Right lobe of liver (tissue), 4 donors: ENCODE results near the gene MID1IP1.

Experiments
- POLR2A ChIP-seq: fragments of 450-650 bp; IDR thresholded peaks from one replicate; pipeline ENCODE4 v1.6.1; 2017; ENCODE audit warnings: antibody characterized with exemption, mild to moderate bottlenecking
- TF ChIP-seq, protein P1 (sequence below), 4 donors: fragments of 200-600 bp in 3 of 4; fragments of 450-650 bp in 1 of 4; IDR thresholded peaks; one replicate each; pipeline versions ENCODE4 v1.5.1 to v1.8.0; 2016 to 2022; ENCODE audit warnings: antibody characterized with exemption in 4 of 4, mild to moderate bottlenecking in 2 of 4
- donor health status: DM: no; HTN: no; CAD: no.
- donor health status: DM: no; HTN: no; CAD: no.
- donor health status: DM: no; HTN: yes; CAD: no.

DNA sequence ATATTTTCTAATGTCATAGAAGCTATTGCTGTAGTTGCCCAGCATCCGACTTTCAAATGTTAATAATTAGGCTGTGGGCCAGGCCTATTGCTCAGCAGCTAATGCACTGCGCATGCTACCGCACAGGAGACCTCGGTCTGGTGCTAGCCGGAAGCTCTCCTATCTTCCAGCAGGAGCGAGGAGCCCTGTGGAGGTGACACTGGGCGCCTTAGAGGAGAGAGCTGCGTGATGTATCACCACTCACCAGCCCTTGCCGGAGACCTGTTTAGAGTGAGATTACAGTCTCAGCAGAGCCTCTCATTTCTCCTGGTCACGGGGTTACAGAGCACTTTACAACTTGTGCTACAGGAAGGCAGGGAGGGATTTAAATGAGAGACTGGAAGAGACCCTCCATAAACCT is 31.1 kb upstream of the MID1IP1 start:
- TF ChIP-seq, protein P1, sequence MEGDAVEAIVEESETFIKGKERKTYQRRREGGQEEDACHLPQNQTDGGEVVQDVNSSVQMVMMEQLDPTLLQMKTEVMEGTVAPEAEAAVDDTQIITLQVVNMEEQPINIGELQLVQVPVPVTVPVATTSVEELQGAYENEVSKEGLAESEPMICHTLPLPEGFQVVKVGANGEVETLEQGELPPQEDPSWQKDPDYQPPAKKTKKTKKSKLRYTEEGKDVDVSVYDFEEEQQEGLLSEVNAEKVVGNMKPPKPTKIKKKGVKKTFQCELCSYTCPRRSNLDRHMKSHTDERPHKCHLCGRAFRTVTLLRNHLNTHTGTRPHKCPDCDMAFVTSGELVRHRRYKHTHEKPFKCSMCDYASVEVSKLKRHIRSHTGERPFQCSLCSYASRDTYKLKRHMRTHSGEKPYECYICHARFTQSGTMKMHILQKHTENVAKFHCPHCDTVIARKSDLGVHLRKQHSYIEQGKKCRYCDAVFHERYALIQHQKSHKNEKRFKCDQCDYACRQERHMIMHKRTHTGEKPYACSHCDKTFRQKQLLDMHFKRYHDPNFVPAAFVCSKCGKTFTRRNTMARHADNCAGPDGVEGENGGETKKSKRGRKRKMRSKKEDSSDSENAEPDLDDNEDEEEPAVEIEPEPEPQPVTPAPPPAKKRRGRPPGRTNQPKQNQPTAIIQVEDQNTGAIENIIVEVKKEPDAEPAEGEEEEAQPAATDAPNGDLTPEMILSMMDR (IDR thresholded peaks at IDR 0.05), result no peak
- TF ChIP-seq POLR2A, result no peak
